MM.1S (cell line): ENCODE measurements around the gene POU2F2.

ENCODE experiments used
- CTCF ChIP-seq: fragments of 300-600 bp; sonication (generic); IDR thresholded peaks from 2 replicates; pipeline ENCODE4 v1.5.1; 2016; ENCODE audit warnings: antibody characterized with exemption, low read length, mixed read lengths
- EZH2 ChIP-seq: fragments of 300-600 bp; sonication (generic); optimal IDR thresholded peaks from 2 replicates; pipeline ENCODE3; 2017; ENCODE audit warnings: low read depth, mild to moderate bottlenecking, antibody characterized with exemption, low read length, mixed read lengths
- EZH2phosphoT487 ChIP-seq: fragments of 300-600 bp; sonication (generic); IDR thresholded peaks from 2 replicates; pipeline ENCODE4 v1.6.1; 2018; ENCODE audit warnings: antibody characterized with exemption, low read length

GRCh38 chr19:42126574-42126973, 5.7 kb downstream of the POU2F2 start:
- TF ChIP-seq CTCF (no peak), EZH2 (no peak), EZH2phosphoT487 (no peak)
